Measurements from ENCODE around the gene EBP.

GRCh38 chrX:48509245-48509590, 12.4 kb upstream of the EBP start:
- TF ChIP-seq EP300 (IDR thresholded peaks at IDR 0.05) = no peak
- no peak for TF ChIP-seq CTCF (IDR thresholded peaks at IDR 0.05)
- TF ChIP-seq POLR2AphosphoS5 (IDR thresholded peaks at IDR 0.05) = no peak

All from stomach (tissue), 4 donors.